Cardiac fibroblast (primary cell): ENCODE results near the gene ENGASE.

Experiments
- DNase-seq, 2 donors: peaks; one replicate each; pipeline versions ENCODE4 v3.0.0 to v3.0.0-alpha.2; 2010; ENCODE audit warnings: low read depth in 2 of 2
- H3K4me3 ChIP-seq, 2 donors: replicated peaks in 1 of 2; 1 replicate in 1 of 2; 2 replicates in 1 of 2; pipeline ENCODE4 v1.5.1; 2011; ENCODE audit warnings: low read depth in 2 of 2, low read length in 2 of 2, mild to moderate bottlenecking in 2 of 2, moderate library complexity in 1 of 2
- CTCF ChIP-seq: IDR thresholded peaks from one replicate; pipeline ENCODE4 v1.5.1; 2011; ENCODE audit warnings: low read depth, mild to moderate bottlenecking, low read length, inconsistent platforms

Gene ENGASE

GRCh38 chr17:79034931-79035485 lies 39.6 kb upstream of the ENGASE start:
- no peak overlapping the region for H3K4me3 ChIP-seq
- no peak for TF ChIP-seq CTCF
- no peak for DNase-seq

GRCh38 chr17:79035686-79036085 lies 38.9 kb upstream of the ENGASE start:
- H3K4me3 ChIP-seq, result no peak overlapping the region
- no peak for TF ChIP-seq CTCF
- DNase-seq, result no peak

GRCh38 chr17:79036181-79036580 lies 38.4 kb upstream of the ENGASE start:
- no peak for DNase-seq
- H3K4me3 ChIP-seq, result no peak overlapping the region
- no peak for TF ChIP-seq CTCF

GRCh38 chr17:79036596-79036995 lies 38.0 kb upstream of the ENGASE start:
- no peak overlapping the region for H3K4me3 ChIP-seq
- DNase-seq, result peak; percentile 95
- no peak for TF ChIP-seq CTCF

- no peak for TF ChIP-seq CTCF
- H3K4me3 ChIP-seq, result no peak overlapping the region
- peak; percentile 99 for DNase-seq
These were observed 36.0 kb upstream of the ENGASE start for GRCh38 chr17:79038545-79039135.

- no peak for TF ChIP-seq CTCF
- H3K4me3 ChIP-seq, result no peak overlapping the region
- DNase-seq, result no peak
These were observed 35.5 kb upstream of the ENGASE start for GRCh38 chr17:79039171-79039570.

- DNase-seq, result no peak
- H3K4me3 ChIP-seq, result no peak overlapping the region
- no peak for TF ChIP-seq CTCF
These were observed 34.7 kb upstream of the ENGASE start for GRCh38 chr17:79039886-79040285.
